HL-60/S4 treated with phorbol 12-myristate 13-acetate at 8.2 ng/mL for 4 days and 3 days (cell line): ENCODE measurements around the gene APOA4.

Source experiments
- in situ Hi-C: fragments of 300-500 bp; cut with MboI; formaldehyde crosslinking; loops from 2 replicates; pipeline ENCODE4 v1.15.0; 2022; ENCODE audit warnings: low sequenced_read_pairs

Gene APOA4

GRCh38 chr11:116831790-116832349 lies 8.8 kb upstream of the APOA4 start:
- in situ Hi-C loops: no loop called here

- in situ Hi-C loops: no loop called here
These were observed 7.2 kb upstream of the APOA4 start for GRCh38 chr11:116830184-116830912.

- in situ Hi-C loops: no loop called here
These were observed 6.5 kb upstream of the APOA4 start, which contains the start of gene APOC3 for GRCh38 chr11:116829525-116830183. Gene APOC3, plus strand, starts transcription at chr11:116829907. Its CDS starts 676 bp downstream, at chr11:116830583.

GRCh38 chr11:116828632-116829524 lies 5.8 kb upstream of the APOA4 start:
- in situ Hi-C loops: no loop called here

- in situ Hi-C loops: no loop called here
These were observed 4.4 kb upstream of the APOA4 start for GRCh38 chr11:116827461-116827860.

- in situ Hi-C loops: no loop called here
These were observed 3.8 kb upstream of the APOA4 start for GRCh38 chr11:116826751-116827431.

- in situ Hi-C loops: no loop called here
These were observed 3.0 kb upstream of the APOA4 start for GRCh38 chr11:116825854-116826750.

- in situ Hi-C loops: no loop called here
These were observed 2.3 kb upstream of the APOA4 start for GRCh38 chr11:116825434-116825833.

GRCh38 chr11:116822575-116822974 lies 529 bp downstream of the APOA4 start:
- in situ Hi-C loops: no loop called here

- in situ Hi-C loops: no loop called here
These were observed 1.8 kb downstream of the APOA4 start for GRCh38 chr11:116821050-116821918.

GRCh38 chr11:116819049-116819448 lies 4.1 kb downstream of the APOA4 start:
- in situ Hi-C loops: no loop called here

GRCh38 chr11:116814502-116814901 lies 8.6 kb downstream of the APOA4 start:
- in situ Hi-C loops: no loop called here

- in situ Hi-C loops: no loop called here
These were observed 9.2 kb downstream of the APOA4 start for GRCh38 chr11:116813781-116814471.

- in situ Hi-C loops: no loop called here
These were observed 9.9 kb downstream of the APOA4 start for GRCh38 chr11:116813170-116813569.

- in situ Hi-C loops: no loop called here
These were observed 11.0 kb downstream of the APOA4 start for GRCh38 chr11:116812109-116812508.

GRCh38 chr11:116811194-116811593 lies 11.9 kb downstream of the APOA4 start:
- in situ Hi-C loops: no loop called here

GRCh38 chr11:116808262-116809175 lies 14.6 kb downstream of the APOA4 start:
- in situ Hi-C loops: no loop called here
